Ascending aorta (tissue), 2 donors: ENCODE results near the gene PRAC1. TPM values are rescaled to one million over a fixed set of nuclear protein-coding genes. Genes with fewer than 3 reads are reported as not detected.

ENCODE experiments used
- DNase-seq, 2 donors: peaks; one replicate each; pipeline ENCODE4 v3.0.0-alpha.2; 2019; ENCODE audit warnings: low spot score in 2 of 2
- H3K27ac ChIP-seq, 2 donors: fragments of 200-600 bp; sonication (generic); one replicate each; pipeline ENCODE4 v1.5.1; 2016 to 2017; ENCODE audit warnings: mild to moderate bottlenecking in 1 of 2
- H3K27me3 ChIP-seq: fragments of 200-600 bp; sonication (generic); one replicate; pipeline ENCODE4 v1.5.1; 2017
- H3K36me3 ChIP-seq, 2 donors: fragments of 200-600 bp; sonication (generic); one replicate each; pipeline ENCODE4 v1.5.1; 2016
- H3K4me1 ChIP-seq, 2 donors: fragments of 200-600 bp; sonication (generic); one replicate each; pipeline ENCODE4 v1.5.1; 2016 to 2017; ENCODE audit warnings: mild to moderate bottlenecking in 1 of 2
- H3K4me3 ChIP-seq, 2 donors: fragments of 200-600 bp; sonication (generic); one replicate each; pipeline ENCODE4 v1.5.1; 2016 to 2017; ENCODE audit warnings: mild to moderate bottlenecking in 1 of 2
- H3K9me3 ChIP-seq, 2 donors: fragments of 200-600 bp; sonication (generic); one replicate each; pipeline ENCODE4 v1.5.1; 2016
- intact Hi-C: fragments of 100-400 bp; cut with DNase I; formaldehyde crosslinking; loops from one replicate; pipeline ENCODE4 v1.15.1; 2023
- total RNA-seq: library from RNA; depleted of rRNA; stranded (reverse); fragments of >200 nt; gene quantifications from one replicate; pipeline ENCODE4 v1.1.0, GENCODE V29; 2016
- TF ChIP-seq, protein P1 (sequence below), 3 experiments: fragments of 200-600 bp in 2 of 3; fragments of 450-650 bp in 1 of 3; sonication (generic) in 2 of 3; IDR thresholded peaks; one replicate each; pipeline ENCODE4 v1.5.1; 2016 to 2019; ENCODE audit warnings: antibody characterized with exemption in 3 of 3, mild to moderate bottlenecking in 1 of 3, moderate library complexity in 1 of 3

The PRAC1 gene
- total RNA-seq, 1 donor from 2014 or later: not detected

DNA sequence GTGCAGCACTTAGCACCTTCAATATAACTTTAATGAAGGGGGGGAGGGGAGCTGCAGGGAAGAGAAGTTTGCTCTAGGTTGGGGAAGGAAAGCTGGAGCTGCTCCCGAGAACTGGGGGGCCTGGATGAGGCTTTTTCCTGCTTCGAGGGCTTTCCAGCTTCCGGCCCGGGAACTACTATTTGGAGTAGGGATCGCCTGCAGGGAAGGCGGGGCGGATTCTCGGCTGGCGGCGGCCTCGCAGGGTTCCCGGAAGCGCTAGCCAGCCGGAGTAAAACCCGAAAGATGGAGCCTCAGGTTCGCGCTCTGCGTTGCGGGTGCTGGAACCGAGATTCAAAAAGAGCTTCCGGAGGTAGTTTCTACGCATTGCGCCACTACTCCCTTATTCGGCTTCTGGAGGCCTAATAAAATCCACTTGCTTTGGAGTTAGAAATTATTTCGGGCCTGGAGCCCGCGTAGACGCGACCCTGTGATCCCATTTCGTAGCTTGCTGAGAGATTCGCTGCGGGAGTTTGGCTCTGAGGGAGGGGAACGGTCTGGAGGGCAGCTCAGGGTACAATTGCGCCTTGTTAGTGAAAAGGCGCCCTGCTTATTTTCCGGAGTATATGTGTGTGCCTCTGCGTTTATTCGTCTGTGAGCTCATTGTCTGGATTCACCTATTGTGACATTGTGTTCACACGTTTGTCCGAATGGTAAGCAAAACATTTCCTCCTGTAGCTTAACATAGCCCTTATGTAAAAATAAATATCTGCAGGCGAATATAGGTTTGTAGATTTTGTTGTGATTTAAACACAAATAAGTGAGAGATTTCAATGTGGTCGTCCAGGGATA, 1.3 kb upstream of the PRAC1 start:
- H3K4me3 ChIP-seq: peak overlapping the region in 1 of 2 donors; percentile 9
- TF ChIP-seq, protein P1, sequence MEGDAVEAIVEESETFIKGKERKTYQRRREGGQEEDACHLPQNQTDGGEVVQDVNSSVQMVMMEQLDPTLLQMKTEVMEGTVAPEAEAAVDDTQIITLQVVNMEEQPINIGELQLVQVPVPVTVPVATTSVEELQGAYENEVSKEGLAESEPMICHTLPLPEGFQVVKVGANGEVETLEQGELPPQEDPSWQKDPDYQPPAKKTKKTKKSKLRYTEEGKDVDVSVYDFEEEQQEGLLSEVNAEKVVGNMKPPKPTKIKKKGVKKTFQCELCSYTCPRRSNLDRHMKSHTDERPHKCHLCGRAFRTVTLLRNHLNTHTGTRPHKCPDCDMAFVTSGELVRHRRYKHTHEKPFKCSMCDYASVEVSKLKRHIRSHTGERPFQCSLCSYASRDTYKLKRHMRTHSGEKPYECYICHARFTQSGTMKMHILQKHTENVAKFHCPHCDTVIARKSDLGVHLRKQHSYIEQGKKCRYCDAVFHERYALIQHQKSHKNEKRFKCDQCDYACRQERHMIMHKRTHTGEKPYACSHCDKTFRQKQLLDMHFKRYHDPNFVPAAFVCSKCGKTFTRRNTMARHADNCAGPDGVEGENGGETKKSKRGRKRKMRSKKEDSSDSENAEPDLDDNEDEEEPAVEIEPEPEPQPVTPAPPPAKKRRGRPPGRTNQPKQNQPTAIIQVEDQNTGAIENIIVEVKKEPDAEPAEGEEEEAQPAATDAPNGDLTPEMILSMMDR (IDR thresholded peaks at IDR 0.05): no peak
- no peaks in the 10 kb centered on the region for H3K9me3 ChIP-seq
- H3K27ac ChIP-seq: no peak overlapping the region
- peaks cover 4 to 11% of the 10 kb centered on the region in 2 donors for H3K4me1 ChIP-seq
- H3K36me3 ChIP-seq: no peaks in the 10 kb centered on the region
- peaks cover 60% of the 10 kb centered on the region for H3K27me3 ChIP-seq
- no peak for DNase-seq
- intact Hi-C loops: loop anchor here (2.0 kb wide), 2 partner anchors 67 to 155 kb away; no protein-coding TSS in a partner anchor

DNA sequence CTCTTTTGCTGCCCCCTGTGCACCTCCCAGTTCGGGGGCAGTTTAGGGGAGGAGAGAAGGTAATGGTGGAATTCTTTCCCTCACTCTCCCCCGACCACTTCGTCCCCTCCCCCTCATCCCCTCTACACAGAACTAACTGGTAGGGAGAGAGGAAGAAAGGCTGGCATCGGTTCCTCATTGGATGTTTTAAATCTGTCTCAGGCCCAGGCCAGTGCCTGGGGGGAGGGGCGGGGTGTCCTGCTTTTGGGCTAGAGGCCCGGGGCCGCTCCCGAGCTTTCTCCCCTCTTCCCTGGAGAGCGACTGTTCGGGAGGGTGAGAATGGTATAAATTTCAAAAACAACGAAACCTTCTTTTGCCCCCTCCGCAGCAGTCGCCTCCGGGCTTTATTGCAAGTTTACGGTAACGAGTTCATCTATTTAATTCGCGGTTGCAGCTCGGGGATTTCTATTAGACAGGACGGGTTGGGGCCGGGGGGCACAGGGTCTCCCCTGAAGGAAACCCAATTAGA, 651 bp upstream of the PRAC1 start, which contains the start of gene PRAC2:
Gene PRAC2 (plus strand): TSS at position 271 of the 508 bp plus-strand sequence. CDS start 1,226 bp downstream, outside the sequence.
- H3K4me3 ChIP-seq: peak within 1 kb of the TSS in 1 of 2 donors; percentile 9
- H3K9me3 ChIP-seq: no peaks in the 10 kb centered on the region
- intact Hi-C loops: loop anchor here (2.0 kb wide), 1 partner anchor 68 kb away; no protein-coding TSS in a partner anchor
- peaks cover 61% of the 10 kb centered on the region for H3K27me3 ChIP-seq
- TF ChIP-seq, protein P1 (IDR thresholded peaks at IDR 0.05): no peak
- H3K27ac ChIP-seq: no peak within 1 kb of the TSS
- H3K4me1 ChIP-seq: peaks cover 0 to 7% of the 10 kb centered on the region in 2 donors
- no peaks in the 10 kb centered on the region for H3K36me3 ChIP-seq
- DNase-seq: no peak

DNA sequence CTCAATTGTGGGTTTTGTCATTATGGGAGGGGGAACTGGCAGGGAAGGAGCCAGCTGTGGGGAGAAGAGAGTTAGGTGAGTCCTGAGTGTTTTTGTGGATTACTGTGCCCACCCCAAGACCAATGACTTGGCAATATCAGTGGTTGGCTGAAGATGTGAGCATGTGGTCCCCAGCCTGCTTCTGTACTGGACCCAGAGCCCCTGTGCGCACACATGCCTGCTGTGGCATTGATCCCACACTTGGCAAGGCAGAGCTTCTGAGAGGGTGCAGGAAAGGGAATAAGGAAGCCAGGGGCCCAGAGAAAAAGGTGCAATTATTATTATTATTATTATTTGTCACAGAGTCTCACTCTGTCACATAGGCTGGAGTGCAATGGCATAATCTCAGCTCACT, 1.3 kb downstream of the PRAC1 start:
- DNase-seq: no peak
- peaks cover 56% of the 10 kb centered on the region for H3K27me3 ChIP-seq
- peaks cover 0 to 7% of the 10 kb centered on the region in 2 donors for H3K4me1 ChIP-seq
- no peaks in the 10 kb centered on the region for H3K36me3 ChIP-seq
- H3K9me3 ChIP-seq: no peaks in the 10 kb centered on the region
- TF ChIP-seq, protein P1 (IDR thresholded peaks at IDR 0.05): no peak
- H3K4me3 ChIP-seq: no peak overlapping the region
- no peak overlapping the region for H3K27ac ChIP-seq
- intact Hi-C loops: no loop called here

DNA sequence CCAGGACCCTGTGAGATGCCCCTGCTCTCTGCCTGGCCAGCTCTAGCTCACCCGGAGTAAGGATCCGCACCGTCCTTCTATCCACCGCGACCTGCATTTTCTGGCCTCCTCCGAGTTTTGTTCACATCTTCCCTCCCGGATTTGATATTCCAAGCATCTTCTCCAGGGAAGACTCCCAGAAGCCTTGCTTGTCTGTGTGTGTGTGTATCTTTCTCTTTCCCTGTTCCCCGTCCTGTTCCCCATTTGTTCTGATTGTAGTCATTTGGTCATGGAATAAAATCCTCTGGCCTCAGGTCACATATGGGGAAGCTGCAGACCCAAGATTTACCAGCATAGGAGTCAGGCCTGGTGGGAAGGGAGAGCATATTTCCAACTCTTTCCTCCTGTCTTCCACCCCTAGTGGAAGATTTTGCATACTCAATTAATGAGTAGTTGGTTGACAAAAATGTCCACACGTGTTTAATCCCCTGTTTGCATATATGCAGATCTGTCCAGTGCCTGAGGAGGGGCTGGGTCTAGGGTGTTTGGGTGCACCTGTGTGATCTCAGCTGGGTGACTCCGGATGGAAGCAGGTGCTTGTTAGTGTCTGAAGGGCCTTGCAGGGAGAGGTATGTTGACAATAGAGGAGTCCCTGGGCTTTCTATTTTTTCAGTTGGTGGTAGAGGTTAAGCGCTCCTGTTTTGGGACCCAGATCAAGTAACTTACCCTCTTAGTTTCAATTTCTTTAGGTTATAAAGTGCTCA, 1.9 kb downstream of the PRAC1 start:
- TF ChIP-seq, protein P1 (IDR thresholded peaks at IDR 0.05): no peak
- DNase-seq: no peak
- H3K9me3 ChIP-seq: no peaks in the 10 kb centered on the region
- H3K36me3 ChIP-seq: no peaks in the 10 kb centered on the region
- H3K27ac ChIP-seq: no peak overlapping the region
- peaks cover 56% of the 10 kb centered on the region for H3K27me3 ChIP-seq
- peaks cover 0 to 7% of the 10 kb centered on the region in 2 donors for H3K4me1 ChIP-seq
- no peak overlapping the region for H3K4me3 ChIP-seq
- intact Hi-C loops: no loop called here

DNA sequence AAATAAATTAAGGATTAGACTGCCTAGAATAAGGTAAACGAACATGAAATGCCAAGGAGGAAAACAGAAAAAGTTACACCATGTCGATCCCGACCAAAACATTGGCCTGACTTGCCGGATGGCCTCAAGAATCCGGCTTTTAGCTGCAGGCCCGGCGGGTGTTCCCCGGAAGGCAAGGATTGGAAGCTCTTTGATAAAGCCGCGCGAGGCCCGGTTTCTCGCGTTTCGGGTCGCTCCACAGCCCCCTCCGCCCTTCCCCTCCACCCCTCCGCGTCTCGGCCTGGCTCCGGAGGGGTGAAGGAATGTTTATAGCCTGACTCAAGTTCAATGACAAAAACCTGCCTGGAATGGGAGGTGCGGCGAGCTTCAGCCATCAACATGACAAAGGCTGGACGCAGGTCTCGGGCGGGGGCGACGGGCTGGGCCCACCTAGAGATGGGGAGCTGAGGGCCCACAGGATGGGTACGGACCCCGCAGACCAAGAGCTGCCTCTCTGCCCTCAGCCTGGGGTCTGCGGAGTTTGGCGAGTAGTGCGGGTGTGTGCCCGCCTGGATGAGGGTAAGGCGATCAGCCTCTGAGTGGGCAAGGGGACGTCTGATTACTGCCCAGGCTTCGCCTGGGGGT, 2.6 kb downstream of the PRAC1 start:
- H3K36me3 ChIP-seq: no peaks in the 10 kb centered on the region
- H3K27ac ChIP-seq: no peak overlapping the region
- no peaks in the 10 kb centered on the region for H3K9me3 ChIP-seq
- peaks cover 53% of the 10 kb centered on the region for H3K27me3 ChIP-seq
- no peak overlapping the region for H3K4me3 ChIP-seq
- H3K4me1 ChIP-seq: peaks cover 0 to 1% of the 10 kb centered on the region in 2 donors
- no peak for DNase-seq
- TF ChIP-seq, protein P1 (IDR thresholded peaks at IDR 0.05): no peak
- intact Hi-C loops: no loop called here
